HepG2 (cell line): ENCODE results near the gene CD164L2. TPM values are rescaled to one million over a fixed set of nuclear protein-coding genes. Genes with fewer than 3 reads are reported as not detected.
A peak's percentile ranks its signal among the peaks of the same experiment; 100 is the strongest.

Experiments used
- ATAC-seq: fragments of 200-7000 bp; cut with Tn5 transposase; 3 replicates; pipeline ENCODE4 v1.9.1; 2020; ENCODE audit warnings: mild to moderate bottlenecking, moderate library complexity
- BruUV-seq: library from RNA; stranded (reverse); fragments of 400-500 nt; replicated peaks from 2 replicates; lab custom pipeline; 2021; lab: Mats Ljungman, UMichigan
- CTCF ChIA-PET: fragments of 300-600 bp; formaldehyde crosslinking; extraction: SDS; loops from one replicate; lab custom pipeline; 2021; ENCODE audit warnings: low total read pairs, inconsistent platforms, low intra/inter-chr PET ratio; lab: Yijun Ruan, JAX
- POLR2A ChIA-PET: fragments of 350-600 bp; sonication (Branson Sonifier 250); formaldehyde crosslinking; loops from one replicate; lab custom pipeline; 2020; ENCODE audit warnings: antibody characterized with exemption, inconsistent platforms; lab: Yijun Ruan, JAX
- DNase-seq: peaks from one replicate; pipeline ENCODE4 v3.0.0-alpha.2; 2015; ENCODE audit warnings: low spot score
- FAIRE-seq: peaks from 3 replicates; lab custom pipeline; 2011; peaks lifted over from hg19 to GRCh38; lab: Jason Lieb, UNC
- H2AFZ ChIP-seq: one replicate; pipeline ENCODE4 v1.6.1; 2011; ENCODE audit warnings: low read length, inconsistent platforms
- H3K27ac ChIP-seq: fragments of 300-600 bp; 3 replicates; pipeline ENCODE4 v1.8.0; 2011; ENCODE audit warnings: mixed run types, mild to moderate bottlenecking, mixed read lengths, low read length, inconsistent platforms; ENCODE audit not compliant: insufficient read depth; ENCODE audit errors: extremely low read length
- H3K27me3 ChIP-seq, 2 experiments: fragments of 200-600 bp in 1 of 2; 2 replicates in 1 of 2; 3 replicates in 1 of 2; pipeline versions ENCODE4 v1.6.0 to v1.8.0; 2011; ENCODE audit warnings: low read length in 2 of 2, mild to moderate bottlenecking in 2 of 2, moderate library complexity in 2 of 2, inconsistent platforms in 1 of 2; ENCODE audit not compliant: insufficient read depth in 2 of 2, control insufficient read depth in 1 of 2
- H3K36me3 ChIP-seq, 2 experiments: fragments of 200-600 bp in 1 of 2; replicated peaks in 1 of 2; 2 replicates in 1 of 2; 3 replicates in 1 of 2; pipeline versions ENCODE4 v1.5.1 to v1.8.0; 2011; ENCODE audit warnings: low read length in 2 of 2, inconsistent platforms in 1 of 2; ENCODE audit not compliant: insufficient read depth in 2 of 2, control insufficient read depth in 1 of 2
- H3K4me1 ChIP-seq: 2 replicates; pipeline ENCODE4 v1.5.1; 2012; ENCODE audit warnings: low read length, inconsistent platforms; ENCODE audit not compliant: insufficient read depth
- H3K4me2 ChIP-seq: 2 replicates; pipeline ENCODE4 v1.6.0; 2011; ENCODE audit warnings: low read depth, low read length, inconsistent platforms
- H3K4me3 ChIP-seq, 3 experiments: fragments of 200-600 bp in 1 of 3; sonication (generic), shearing (Covaris generic) in 1 of 3; replicated peaks in 1 of 3; 2 replicates each; pipeline ENCODE4 v1.5.1; 2011 to 2016; ENCODE audit warnings: low read length in 3 of 3, inconsistent platforms in 2 of 3, low read depth in 2 of 3, mild to moderate bottlenecking in 2 of 3, control low read depth in 1 of 3, mixed read lengths in 1 of 3; ENCODE audit not compliant: insufficient read depth in 1 of 3
- H3K79me2 ChIP-seq: one replicate; pipeline ENCODE4 v1.6.1; 2011; ENCODE audit warnings: low read length, inconsistent platforms; ENCODE audit not compliant: insufficient read depth
- H3K9ac ChIP-seq: 2 replicates; pipeline ENCODE4 v1.6.0; 2011; ENCODE audit warnings: mild to moderate bottlenecking, low read depth, low read length, inconsistent platforms; ENCODE audit not compliant: insufficient read depth
- H3K9me3 ChIP-seq: 2 replicates; pipeline ENCODE4 v1.5.1; 2012; ENCODE audit warnings: mild to moderate bottlenecking, low read length
- H4K20me1 ChIP-seq: 2 replicates; pipeline ENCODE4 v1.6.0; 2011; ENCODE audit warnings: inconsistent platforms, mild to moderate bottlenecking, low read length, moderate library complexity; ENCODE audit not compliant: insufficient read depth
- AHDC1 ChIP-seq: sonication (generic); formaldehyde crosslinking; IDR thresholded peaks from 2 replicates; pipeline ENCODE4 v1.5.1; 2020; ENCODE audit warnings: mild to moderate bottlenecking, missing genetic modification reagents, borderline replicate concordance
- CREB1 ChIP-seq, 2 experiments: fragments of 450-650 bp in 1 of 2; IDR thresholded peaks; 2 replicates each; pipeline ENCODE4 v1.6.1; 2016 to 2017; ENCODE audit warnings: control low read depth in 1 of 2, mild to moderate bottlenecking in 1 of 2, missing compliant biosample characterization in 1 of 2, missing genetic modification characterization in 1 of 2
- KLF6 ChIP-seq: IDR thresholded peaks from 2 replicates; pipeline ENCODE4 v1.8.0; 2016; ENCODE audit warnings: missing biosample characterization, missing genetic modification reagents
- POLR2AphosphoS2 ChIP-seq: IDR thresholded peaks from 2 replicates; pipeline ENCODE4 v1.6.1; 2011; ENCODE audit warnings: low read depth, low read length, improper control_type of control experiment
- SSRP1 ChIP-seq: IDR thresholded peaks from 2 replicates; pipeline ENCODE4 v1.6.1; 2016; ENCODE audit warnings: control low read depth
- USF2 ChIP-seq, 2 experiments: sonication (generic) in 1 of 2; formaldehyde crosslinking in 1 of 2; IDR thresholded peaks; 2 replicates each; pipeline versions ENCODE4 v1.5.1 to v1.6.1; 2011 to 2020; ENCODE audit warnings: borderline replicate concordance in 1 of 2, low read depth in 1 of 2, low read length in 1 of 2, mild to moderate bottlenecking in 1 of 2, missing genetic modification reagents in 1 of 2, moderate library complexity in 1 of 2
- WGBS: methylation state at CpG from one replicate; pipeline ENCODE4 v1.1.6; 2017; ENCODE audit warnings: low lambda C conversion rate; 5-methylcytosine and 5-hydroxymethylcytosine counted together
- in situ Hi-C: cut with HindIII; loops from 2 replicates; pipeline ENCODE4 v1.10.0; 2017; ENCODE audit warnings: low pct_unique_long_range_greater_than_20kb; ENCODE audit not compliant: extremely low pct_ligation_motif_present
- intact Hi-C: fragments of 100-400 bp; cut with micrococcal nuclease; formaldehyde crosslinking; loops from one replicate; pipeline ENCODE4 v1.10.0; 2022; ENCODE audit not compliant: unreplicated experiment
- polyA plus RNA-seq, 8 experiments: library from polyadenylated mRNA; depleted of rRNA in 3 of 8; stranded (reverse) in 7 of 8; unstranded in 1 of 8; fragments of >200 nt; fragmentation: Illumina TruSeq in 4 of 8; extraction: Trizol in 4 of 8; gene quantifications; 2 replicates each; pipeline versions ENCODE4 v1.2.1 to v1.2.3, GENCODE V29; 2011 to 2016; ENCODE audit warnings: low read depth in 4 of 8, missing spikeins in 1 of 8, mixed read lengths in 1 of 8; ENCODE audit not compliant: insufficient read depth in 1 of 8
- total RNA-seq, 5 experiments: library from RNA; depleted of rRNA; stranded (reverse); fragments of >200 nt; fragmentation: Illumina TruSeq; extraction: Trizol; gene quantifications; 2 replicates each; pipeline ENCODE4 v1.2.3, GENCODE V29; 2016; ENCODE audit warnings: low read depth in 1 of 5

The CD164L2 gene
- total and polyA plus RNA-seq, 2 of the 13 experiments (the other 11 are each of a cell fraction or from before 2014, with no cell fraction given): not detected

- Histone ChIP-seq H3K79me2 (no peaks in the 10 kb centered on the region), H3K4me1 (no peaks in the 10 kb centered on the region), H3K27ac (no peak overlapping the region)
- CTCF ChIA-PET: no interaction called here
- intact Hi-C loops: no loop called here
- TF ChIP-seq KLF6 (CRISPR knock-in tag): no peak
- no peak for TF ChIP-seq CREB1 (IDR thresholded peaks at IDR 0.05)
- 0 out of 2 replicates have a peak, but pooled peaks have one; percentile 18 for TF ChIP-seq CREB1 (CRISPR knock-in tag; IDR thresholded peaks at IDR 0.05)
- peak; percentile 81; the same call in 1 of the 2 replicates for TF ChIP-seq SSRP1 (CRISPR knock-in tag)
- 0 out of 2 replicates have a peak, but pooled peaks have one; percentile 52 for TF ChIP-seq POLR2AphosphoS2
- no peak for TF ChIP-seq AHDC1
- TF ChIP-seq USF2 (IDR thresholded peaks at IDR 0.05; ENCODE audit: low read depth, low read length): no peak
- TF ChIP-seq USF2 (CRISPR knock-in tag; IDR thresholded peaks at IDR 0.05; ENCODE audit: borderline replicate concordance): no peak
- TF ChIP-seq, all 625 proteins: peak for 3
- Histone ChIP-seq H3K4me3 (no peak overlapping the region), H3K9me3 (no peaks in the 10 kb centered on the region), H3K36me3 (no peaks in the 10 kb centered on the region), H3K9ac (no peak overlapping the region), H4K20me1 (no peaks in the 10 kb centered on the region), H3K4me2 (no peak overlapping the region), H2AFZ (no peak overlapping the region), H3K27me3 (0 out of 5 replicates have a peak, but pooled peaks cover 0 to 2% of the 10 kb centered on the region in 2 experiments)
- FAIRE-seq: no peak
- BruUV-seq: no TSS peak
- 100% methylated on average over 5 of the region's 5 CpGs for WGBS
- DNase-seq: no peak
- POLR2A ChIA-PET: no interaction called here
- ATAC-seq: no peak
- in situ Hi-C loops: no loop called here
Observed at GRCh38 chr1:27400963-27401341, 17.8 kb upstream of the CD164L2 start.
